Measurements from ENCODE around the gene RELN. TPM values are rescaled to one million over a fixed set of nuclear protein-coding genes. Genes with fewer than 3 reads are reported as not detected.
A peak's percentile ranks its signal among the peaks of the same experiment; 100 is the strongest.

Gene RELN
- total and polyA plus RNA-seq, 9 of the 15 experiments (the other 6 are each of a cell fraction or from before 2014, with no cell fraction given), result 12.9 to 43.2 (median 18.1) TPM

DNA sequence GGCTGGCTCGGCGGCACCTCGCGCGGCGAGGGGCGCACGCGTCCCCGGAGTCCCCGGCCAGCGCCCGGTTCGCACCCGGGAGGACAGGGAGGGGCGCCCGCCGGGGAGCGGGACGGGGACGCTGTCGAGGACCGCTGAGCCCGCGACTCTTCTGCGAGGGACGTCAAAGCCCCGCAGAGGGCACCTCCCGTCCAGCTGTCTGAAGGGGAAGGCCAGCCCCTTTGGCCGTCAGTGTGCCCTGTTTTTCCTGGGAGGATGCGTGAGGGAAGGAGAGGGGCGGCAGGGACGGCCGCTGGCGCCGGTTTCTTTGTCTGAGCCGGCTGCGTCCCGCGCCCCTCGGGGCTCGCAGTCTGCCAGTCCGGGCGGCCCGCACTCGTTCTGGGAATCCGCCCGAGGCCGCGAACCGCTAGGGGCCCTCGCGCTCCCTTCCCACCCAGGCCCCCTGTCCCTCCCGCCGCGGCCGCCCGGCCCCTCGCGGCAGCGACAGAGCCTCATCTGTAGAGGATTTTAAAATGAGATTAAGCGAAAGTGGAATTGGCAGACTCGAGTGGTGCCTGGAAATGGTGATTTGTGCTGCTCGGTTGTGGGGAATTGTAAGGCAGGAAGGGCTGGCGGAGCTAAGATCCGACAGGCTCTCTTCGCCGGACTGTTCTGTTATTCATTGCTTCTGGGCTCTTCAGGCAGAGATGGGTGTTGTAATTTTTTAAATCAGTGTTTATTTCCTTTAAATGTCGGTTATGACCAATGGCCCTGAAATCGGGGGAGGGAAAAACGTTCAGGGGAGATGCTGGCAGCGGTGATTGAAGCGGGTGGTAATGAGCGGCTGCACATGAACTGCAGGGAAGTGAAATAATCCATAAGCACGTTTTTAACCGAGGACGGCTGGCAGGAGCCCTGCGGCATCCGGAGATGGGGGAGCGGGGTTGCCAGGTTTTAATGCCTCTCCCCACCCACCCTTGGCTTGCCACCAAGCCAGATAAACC lies 618 bp upstream of the RELN start (continued):
- TF ChIP-seq DDX20 (tag; IDR thresholded peaks at IDR 0.05; ENCODE audit: low read depth), result no peak
- TF ChIP-seq, protein P1, sequence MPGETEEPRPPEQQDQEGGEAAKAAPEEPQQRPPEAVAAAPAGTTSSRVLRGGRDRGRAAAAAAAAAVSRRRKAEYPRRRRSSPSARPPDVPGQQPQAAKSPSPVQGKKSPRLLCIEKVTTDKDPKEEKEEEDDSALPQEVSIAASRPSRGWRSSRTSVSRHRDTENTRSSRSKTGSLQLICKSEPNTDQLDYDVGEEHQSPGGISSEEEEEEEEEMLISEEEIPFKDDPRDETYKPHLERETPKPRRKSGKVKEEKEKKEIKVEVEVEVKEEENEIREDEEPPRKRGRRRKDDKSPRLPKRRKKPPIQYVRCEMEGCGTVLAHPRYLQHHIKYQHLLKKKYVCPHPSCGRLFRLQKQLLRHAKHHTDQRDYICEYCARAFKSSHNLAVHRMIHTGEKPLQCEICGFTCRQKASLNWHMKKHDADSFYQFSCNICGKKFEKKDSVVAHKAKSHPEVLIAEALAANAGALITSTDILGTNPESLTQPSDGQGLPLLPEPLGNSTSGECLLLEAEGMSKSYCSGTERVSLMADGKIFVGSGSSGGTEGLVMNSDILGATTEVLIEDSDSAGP (CRISPR knock-in tag; IDR thresholded peaks at IDR 0.05), result no peak
- 0 out of 2 replicates have a peak, but pooled peaks have one; percentile 27 for TF ChIP-seq GABPB1 (CRISPR knock-in tag; IDR thresholded peaks at IDR 0.05)
- no peak for TF ChIP-seq FOXJ3 (CRISPR knock-in tag; IDR thresholded peaks at IDR 0.05)
- TF ChIP-seq, protein P2, sequence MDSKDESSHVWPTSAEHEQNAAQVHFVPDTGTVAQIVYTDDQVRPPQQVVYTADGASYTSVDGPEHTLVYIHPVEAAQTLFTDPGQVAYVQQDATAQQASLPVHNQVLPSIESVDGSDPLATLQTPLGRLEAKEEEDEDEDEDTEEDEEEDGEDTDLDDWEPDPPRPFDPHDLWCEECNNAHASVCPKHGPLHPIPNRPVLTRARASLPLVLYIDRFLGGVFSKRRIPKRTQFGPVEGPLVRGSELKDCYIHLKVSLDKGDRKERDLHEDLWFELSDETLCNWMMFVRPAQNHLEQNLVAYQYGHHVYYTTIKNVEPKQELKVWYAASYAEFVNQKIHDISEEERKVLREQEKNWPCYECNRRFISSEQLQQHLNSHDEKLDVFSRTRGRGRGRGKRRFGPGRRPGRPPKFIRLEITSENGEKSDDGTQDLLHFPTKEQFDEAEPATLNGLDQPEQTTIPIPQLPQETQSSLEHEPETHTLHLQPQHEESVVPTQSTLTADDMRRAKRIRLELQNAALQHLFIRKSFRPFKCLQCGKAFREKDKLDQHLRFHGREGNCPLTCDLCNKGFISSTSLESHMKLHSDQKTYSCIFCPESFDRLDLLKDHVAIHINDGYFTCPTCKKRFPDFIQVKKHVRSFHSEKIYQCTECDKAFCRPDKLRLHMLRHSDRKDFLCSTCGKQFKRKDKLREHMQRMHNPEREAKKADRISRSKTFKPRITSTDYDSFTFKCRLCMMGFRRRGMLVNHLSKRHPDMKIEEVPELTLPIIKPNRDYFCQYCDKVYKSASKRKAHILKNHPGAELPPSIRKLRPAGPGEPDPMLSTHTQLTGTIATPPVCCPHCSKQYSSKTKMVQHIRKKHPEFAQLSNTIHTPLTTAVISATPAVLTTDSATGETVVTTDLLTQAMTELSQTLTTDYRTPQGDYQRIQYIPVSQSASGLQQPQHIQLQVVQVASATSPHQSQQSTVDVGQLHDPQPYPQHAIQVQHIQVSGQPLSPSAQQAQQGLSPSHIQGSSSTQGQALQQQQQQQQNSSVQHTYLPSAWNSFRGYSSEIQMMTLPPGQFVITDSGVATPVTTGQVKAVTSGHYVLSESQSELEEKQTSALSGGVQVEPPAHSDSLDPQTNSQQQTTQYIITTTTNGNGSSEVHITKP (IDR thresholded peaks at IDR 0.05; ENCODE audit: partially characterized antibody), result peak; percentile 62
- no peak for TF ChIP-seq ZNF124 (CRISPR knock-in tag; IDR thresholded peaks at IDR 0.05)
- no peak for TF ChIP-seq SREBF2 (CRISPR knock-in tag; IDR thresholded peaks at IDR 0.05)
- no peak for TF ChIP-seq ZNF197 (CRISPR knock-in tag; IDR thresholded peaks at IDR 0.05; ENCODE audit: low read depth)
- TF ChIP-seq FOXK1 (CRISPR knock-in tag; IDR thresholded peaks at IDR 0.05; ENCODE audit: borderline replicate concordance), result no peak
- TF ChIP-seq, protein P3, sequence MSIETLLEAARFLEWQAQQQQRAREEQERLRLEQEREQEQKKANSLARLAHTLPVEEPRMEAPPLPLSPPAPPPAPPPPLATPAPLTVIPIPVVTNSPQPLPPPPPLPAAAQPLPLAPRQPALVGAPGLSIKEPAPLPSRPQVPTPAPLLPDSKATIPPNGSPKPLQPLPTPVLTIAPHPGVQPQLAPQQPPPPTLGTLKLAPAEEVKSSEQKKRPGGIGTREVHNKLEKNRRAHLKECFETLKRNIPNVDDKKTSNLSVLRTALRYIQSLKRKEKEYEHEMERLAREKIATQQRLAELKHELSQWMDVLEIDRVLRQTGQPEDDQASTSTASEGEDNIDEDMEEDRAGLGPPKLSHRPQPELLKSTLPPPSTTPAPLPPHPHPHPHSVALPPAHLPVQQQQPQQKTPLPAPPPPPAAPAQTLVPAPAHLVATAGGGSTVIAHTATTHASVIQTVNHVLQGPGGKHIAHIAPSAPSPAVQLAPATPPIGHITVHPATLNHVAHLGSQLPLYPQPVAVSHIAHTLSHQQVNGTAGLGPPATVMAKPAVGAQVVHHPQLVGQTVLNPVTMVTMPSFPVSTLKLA (conservative IDR thresholded peaks at IDR 0.05), result peak in 1 of 2 experiments; percentile 23; a peak in 1 of 4 replicates
- TF ChIP-seq ZNF77 (CRISPR knock-in tag; IDR thresholded peaks at IDR 0.05), result no peak
- no peak for TF ChIP-seq CBFA2T2 (conservative IDR thresholded peaks at IDR 0.05)
- TF ChIP-seq, protein P4, sequence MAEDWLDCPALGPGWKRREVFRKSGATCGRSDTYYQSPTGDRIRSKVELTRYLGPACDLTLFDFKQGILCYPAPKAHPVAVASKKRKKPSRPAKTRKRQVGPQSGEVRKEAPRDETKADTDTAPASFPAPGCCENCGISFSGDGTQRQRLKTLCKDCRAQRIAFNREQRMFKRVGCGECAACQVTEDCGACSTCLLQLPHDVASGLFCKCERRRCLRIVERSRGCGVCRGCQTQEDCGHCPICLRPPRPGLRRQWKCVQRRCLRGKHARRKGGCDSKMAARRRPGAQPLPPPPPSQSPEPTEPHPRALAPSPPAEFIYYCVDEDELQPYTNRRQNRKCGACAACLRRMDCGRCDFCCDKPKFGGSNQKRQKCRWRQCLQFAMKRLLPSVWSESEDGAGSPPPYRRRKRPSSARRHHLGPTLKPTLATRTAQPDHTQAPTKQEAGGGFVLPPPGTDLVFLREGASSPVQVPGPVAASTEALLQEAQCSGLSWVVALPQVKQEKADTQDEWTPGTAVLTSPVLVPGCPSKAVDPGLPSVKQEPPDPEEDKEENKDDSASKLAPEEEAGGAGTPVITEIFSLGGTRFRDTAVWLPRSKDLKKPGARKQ (CRISPR knock-in tag; IDR thresholded peaks at IDR 0.05), result no peak
- TF ChIP-seq ZFX (CRISPR knock-in tag; IDR thresholded peaks at IDR 0.05), result peak; percentile 76
- TF ChIP-seq ZNF696 (CRISPR knock-in tag; conservative IDR thresholded peaks at IDR 0.05), result no peak
- no peak for TF ChIP-seq FOXJ2 (tag; IDR thresholded peaks at IDR 0.05)
- TF ChIP-seq CEBPG (CRISPR knock-in tag; IDR thresholded peaks at IDR 0.05), result no peak
- no peak for TF ChIP-seq CEBPG (tag; conservative IDR thresholded peaks at IDR 0.05 in 1 of 2, IDR thresholded peaks at IDR 0.05 in 1 of 2)
